Measurements from ENCODE around the gene DNAAF2. TPM values are rescaled to one million over a fixed set of nuclear protein-coding genes. Genes with fewer than 3 reads are reported as not detected.

DNAAF2 gene
- total and polyA plus RNA-seq, 2 of the 8 experiments (the other 6 are each of a cell fraction or from before 2014, with no cell fraction given), result 12.2 to 30.0 TPM

DNA sequence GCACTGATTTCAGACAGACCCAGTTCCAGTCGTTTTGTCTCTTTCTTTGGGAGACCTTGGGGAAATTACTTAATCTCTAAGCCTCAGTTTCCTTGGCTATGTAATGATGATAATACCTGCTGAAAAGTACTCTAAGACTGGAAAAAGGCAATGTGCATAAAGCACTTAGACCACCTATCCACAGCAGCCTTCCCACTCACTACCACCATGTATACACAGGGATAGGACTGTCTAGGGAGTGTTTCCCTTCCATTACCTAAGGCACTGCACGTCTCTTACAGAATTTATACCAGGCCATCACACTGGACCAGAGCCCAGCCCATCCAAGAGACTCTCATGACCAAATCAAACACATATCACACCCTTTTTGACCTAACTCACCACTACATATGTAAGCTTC lies 55.2 kb downstream of the DNAAF2 start:
- peaks cover 15 to 56% of the 10 kb centered on the region in 2 experiments for H3K79me2 ChIP-seq (ENCODE audit: control insufficient read depth in 1 of 2, insufficient read depth in 2 of 2, low read length in 2 of 2)
- FAIRE-seq, result no peak
- peaks cover 0 to 9% (median 5%) of the 10 kb centered on the region in 4 experiments; a peak in 6 of 7 replicates for H3K4me1 ChIP-seq (replicated peaks in 1 of 4; ENCODE audit: control insufficient read depth in 3 of 4, insufficient read depth in 4 of 4, low read length in 3 of 4)
- H3K14ac ChIP-seq (ENCODE audit: insufficient read length), result no peak overlapping the region
- WGBS, 2 experiments (ENCODE audit: extremely low coverage in 1 of 2, insufficient coverage in 1 of 2, insufficient read length in 1 of 2, insufficient replicate concordance in 2 of 2, low coverage in 1 of 2, low lambda C conversion rate in 2 of 2, missing lambda C conversion rate in 1 of 2), result 82% methylated on average over 2 of the region's 2 CpGs; no CpG with 5 or more reads in 1 of the 2 experiments
- peaks cover 18 to 24% of the 10 kb centered on the region in 2 experiments for H4K20me1 ChIP-seq (replicated peaks in 1 of 2; ENCODE audit: control insufficient read depth in 1 of 2, insufficient read depth in 2 of 2, low read length in 2 of 2)
- TF ChIP-seq POLR2A (IDR thresholded peaks at IDR 0.05; ENCODE audit: control extremely low read depth in 1 of 2, low read depth in 2 of 2, low read length in 2 of 2) (peak in 1 of 2 experiments; percentile 77; a peak in 2 of 3 replicates), POLR2AphosphoS5 (IDR thresholded peaks at IDR 0.05; ENCODE audit: low read depth, low read length) (peak; percentile 49; the same call in 1 of the 2 replicates), CHD1 (IDR thresholded peaks at IDR 0.05; ENCODE audit: low read depth, low read length) (no peak)
- H4K5ac ChIP-seq (ENCODE audit: insufficient read length, low read depth, low read length), result no peak overlapping the region
- no peak overlapping the region for H3K9ac ChIP-seq (replicated peaks in 1 of 4; ENCODE audit: extremely low read depth in 1 of 4, low read depth in 3 of 4, low read length in 3 of 4)
- no peak overlapping the region for H2AK5ac ChIP-seq (ENCODE audit: low read depth, low read length)
- H3K23ac ChIP-seq (ENCODE audit: insufficient read length), result no peak overlapping the region
- DNase-seq (ENCODE audit: low read depth in 1 of 2, low spot score in 2 of 2), result no peak
- H4K91ac ChIP-seq (replicated peaks; ENCODE audit: insufficient read length, low read length), result no peak overlapping the region
- H3K4ac ChIP-seq (replicated peaks; ENCODE audit: insufficient read length, low read depth, low read length), result no peak overlapping the region
- no peak overlapping the region for H3K27ac ChIP-seq (ENCODE audit: low read depth, low read length)
- no peak overlapping the region for H3K4me3 ChIP-seq (ENCODE audit: extremely low read depth in 1 of 4, insufficient read depth in 2 of 4, low read depth in 3 of 4, low read length in 4 of 4)
- CTCF ChIA-PET (ENCODE audit: partially characterized antibody), result interaction anchor here (0.6 to 1.6 kb wide), 3 partner anchors 75 to 167 kb away, joined by 3 to 4 read pairs (median 4); no protein-coding TSS in a partner anchor
- no peak overlapping the region for H2AFZ ChIP-seq (ENCODE audit: low read length)
- no peak overlapping the region for H2BK5ac ChIP-seq (ENCODE audit: low read depth, low read length)
- no peak overlapping the region for H2BK20ac ChIP-seq (ENCODE audit: low read length)
- POLR2A ChIA-PET (ENCODE audit: partially characterized antibody), result interaction anchor here (0.7 to 11.0 kb wide), 8 partner anchors 8 to 106 kb away, joined by 3 to 169 read pairs (median 7); partner anchors contain the start of gene LRR1
- no peak overlapping the region for H2BK15ac ChIP-seq (ENCODE audit: low read length)
- no peaks in the 10 kb centered on the region for H3K79me1 ChIP-seq (ENCODE audit: low read depth, low read length)
- no peak overlapping the region for H2BK120ac ChIP-seq (replicated peaks; ENCODE audit: low read depth, low read length)
- no peaks in the 10 kb centered on the region for H3K9me3 ChIP-seq (ENCODE audit: insufficient read depth in 2 of 2, low read depth in 1 of 2, low read length in 1 of 2)
- no peak overlapping the region for H3K56ac ChIP-seq (replicated peaks; ENCODE audit: insufficient read length, low read depth, low read length)
- H4K8ac ChIP-seq (ENCODE audit: extremely low read depth, insufficient read depth, low read length), result no peak overlapping the region
- H2BK12ac ChIP-seq (ENCODE audit: low read depth, low read length), result no peak overlapping the region
- H3K36me3 ChIP-seq (ENCODE audit: control insufficient read depth in 2 of 4, insufficient read depth in 4 of 4, low read length in 3 of 4), result peaks cover 0 to 58% (median 26%) of the 10 kb centered on the region in 4 experiments
- peaks cover 2% of the 10 kb centered on the region for H3K23me2 ChIP-seq (ENCODE audit: low read depth, low read length)
- no peak overlapping the region for H3K4me2 ChIP-seq (ENCODE audit: insufficient read depth in 1 of 2, low read depth in 2 of 2, low read length in 2 of 2)
- H3K18ac ChIP-seq (ENCODE audit: extremely low read depth, low read length), result no peak overlapping the region
- H3K27me3 ChIP-seq (replicated peaks in 1 of 4; ENCODE audit: control insufficient read depth in 3 of 4, extremely low read depth in 1 of 4, insufficient read depth in 3 of 4, low read length in 3 of 4), result no peaks in the 10 kb centered on the region

Measured in H1 (cell line).